ENCODE results near the gene CNTN5. TPM values are rescaled to one million over a fixed set of nuclear protein-coding genes. Genes with fewer than 3 reads are reported as not detected.

Gene CNTN5
- polyA plus RNA-seq, 1 donor (not counting 4 experiments of a cell fraction or from before 2014, with no cell fraction given) = not detected

DNA sequence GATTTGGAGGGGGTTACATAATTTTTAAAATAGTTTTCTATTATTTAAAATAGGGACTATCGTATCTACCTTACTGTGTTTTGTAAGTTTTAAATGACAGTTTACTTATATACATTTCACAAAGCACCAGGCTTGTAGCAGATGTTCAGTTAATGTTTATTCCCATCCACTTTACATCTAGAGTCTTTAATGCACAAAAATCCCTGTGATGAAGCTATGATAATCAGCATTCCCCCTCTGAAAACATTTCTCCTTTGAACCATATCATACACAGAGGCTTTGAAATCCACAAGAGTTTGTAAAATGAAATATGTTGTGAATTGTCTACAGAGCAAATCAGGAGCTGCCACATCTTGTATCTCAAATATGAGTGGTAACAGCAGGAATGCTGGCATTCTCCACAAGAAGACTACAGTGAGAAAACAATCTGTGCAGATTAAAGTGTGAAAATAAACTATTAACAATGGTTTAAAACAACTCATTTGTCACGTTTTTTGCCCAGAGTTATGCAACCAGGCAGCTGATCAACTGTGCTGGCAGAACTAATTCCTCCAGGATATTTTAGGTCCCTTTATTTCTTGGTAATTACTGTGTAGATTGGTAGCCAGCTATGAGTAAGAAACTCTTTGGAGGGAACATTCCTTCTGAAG is 967.2 kb downstream of the CNTN5 start:
- no peak for TF ChIP-seq CTCF (optimal IDR thresholded peaks at IDR 0.05 in 1 of 3, IDR thresholded peaks at IDR 0.05 in 1 of 3, conservative IDR thresholded peaks at IDR 0.05 in 1 of 3; ENCODE audit: extremely low read depth in 1 of 3, insufficient read depth in 2 of 3, low read length in 3 of 3)
- no peak for TF ChIP-seq EZH2 (IDR thresholded peaks at IDR 0.05; ENCODE audit: low read length)
- no peak for FAIRE-seq
- no peak overlapping the region for H2AFZ ChIP-seq (ENCODE audit: control insufficient read depth, low read length)
- no peaks in the 10 kb centered on the region for H3K9me1 ChIP-seq (ENCODE audit: control insufficient read depth, extremely low read depth, insufficient read depth, low read length)
- no peak overlapping the region for H3K4me2 ChIP-seq (ENCODE audit: control insufficient read depth, extremely low read depth, insufficient read depth, low read depth, low read length)
- no peak for DNase-seq (ENCODE audit: low read depth, low spot score)
- no peak overlapping the region for H3K4me3 ChIP-seq (ENCODE audit: control insufficient read depth in 2 of 3, extremely low read depth in 1 of 3, insufficient read depth in 2 of 3, low read depth in 1 of 3, low read length in 3 of 3)
- H3K4me1 ChIP-seq (ENCODE audit: control insufficient read depth, extremely low read depth, insufficient read depth, low read length) = no peaks in the 10 kb centered on the region
- H3K27me3 ChIP-seq (ENCODE audit: control insufficient read depth, extremely low read depth, insufficient read depth, low read length) = no peaks in the 10 kb centered on the region
- no peaks in the 10 kb centered on the region for H4K20me1 ChIP-seq (ENCODE audit: control insufficient read depth, extremely low read depth, insufficient read depth, low read length)
- no peak overlapping the region for H3K27ac ChIP-seq (ENCODE audit: control insufficient read depth, insufficient read depth, low read length)
- dilution Hi-C loops (cut with MboI; ENCODE audit: extremely low pct_ligation_motif_present, low sequenced_read_pairs) = loop anchor here (5.0 kb wide), 1 partner anchor 66 kb away; no protein-coding TSS in a partner anchor
- H3K9me3 ChIP-seq (ENCODE audit: control insufficient read depth, low read depth, low read length) = no peaks in the 10 kb centered on the region
- no peaks in the 10 kb centered on the region for H3K36me3 ChIP-seq (ENCODE audit: control insufficient read depth in 2 of 2, extremely low read depth in 1 of 2, insufficient read depth in 2 of 2, low read length in 2 of 2)
- H3K79me2 ChIP-seq (ENCODE audit: control insufficient read depth, insufficient read depth, low read length) = no peaks in the 10 kb centered on the region
- H3K9ac ChIP-seq (ENCODE audit: control insufficient read depth, extremely low read depth, insufficient read depth, low read length) = no peak overlapping the region

- Histone ChIP-seq H3K4me1 (ENCODE audit: control insufficient read depth, extremely low read depth, insufficient read depth, low read length) (no peaks in the 10 kb centered on the region), H3K4me2 (ENCODE audit: control insufficient read depth, extremely low read depth, insufficient read depth, low read depth, low read length) (no peak overlapping the region), H3K27me3 (ENCODE audit: control insufficient read depth, extremely low read depth, insufficient read depth, low read length) (no peaks in the 10 kb centered on the region), H3K79me2 (ENCODE audit: control insufficient read depth, insufficient read depth, low read length) (no peaks in the 10 kb centered on the region), H3K27ac (ENCODE audit: control insufficient read depth, insufficient read depth, low read length) (no peak overlapping the region), H3K9me1 (ENCODE audit: control insufficient read depth, extremely low read depth, insufficient read depth, low read length) (no peaks in the 10 kb centered on the region), H4K20me1 (ENCODE audit: control insufficient read depth, extremely low read depth, insufficient read depth, low read length) (no peaks in the 10 kb centered on the region), H3K9me3 (ENCODE audit: control insufficient read depth, low read depth, low read length) (no peaks in the 10 kb centered on the region), H3K4me3 (ENCODE audit: control insufficient read depth in 2 of 3, extremely low read depth in 1 of 3, insufficient read depth in 2 of 3, low read depth in 1 of 3, low read length in 3 of 3) (no peak overlapping the region), H2AFZ (ENCODE audit: control insufficient read depth, low read length) (no peak overlapping the region), H3K9ac (ENCODE audit: control insufficient read depth, extremely low read depth, insufficient read depth, low read length) (no peak overlapping the region), H3K36me3 (ENCODE audit: control insufficient read depth in 2 of 2, extremely low read depth in 1 of 2, insufficient read depth in 2 of 2, low read length in 2 of 2) (no peaks in the 10 kb centered on the region)
- dilution Hi-C loops (cut with MboI; ENCODE audit: extremely low pct_ligation_motif_present, low sequenced_read_pairs) = loop anchor here (5.0 kb wide), 1 partner anchor 66 kb away; no protein-coding TSS in a partner anchor
- no peak for DNase-seq (ENCODE audit: low read depth, low spot score)
- TF ChIP-seq EZH2 (IDR thresholded peaks at IDR 0.05; ENCODE audit: low read length) (no peak), CTCF (optimal IDR thresholded peaks at IDR 0.05 in 1 of 3, IDR thresholded peaks at IDR 0.05 in 1 of 3, conservative IDR thresholded peaks at IDR 0.05 in 1 of 3; ENCODE audit: extremely low read depth in 1 of 3, insufficient read depth in 2 of 3, low read length in 3 of 3) (no peak)
- FAIRE-seq = no peak
These were observed 967.7 kb downstream of the CNTN5 start for GRCh38 chr11:99988471-99988837.
